ENCODE results near the gene MCF2L2.

- TF ChIP-seq CTCF (IDR thresholded peaks at IDR 0.05; ENCODE audit: poor library complexity, severe bottlenecking): no peak
- no peak for TF ChIP-seq SMC3 (conservative IDR thresholded peaks at IDR 0.05; ENCODE audit: poor library complexity)
- TF ChIP-seq MXI1 (conservative IDR thresholded peaks at IDR 0.05; ENCODE audit: poor library complexity, severe bottlenecking): no peak
- no peak for TF ChIP-seq POLR2AphosphoS5 (IDR thresholded peaks at IDR 0.05)
- no peak for TF ChIP-seq RAD21 (conservative IDR thresholded peaks at IDR 0.05)
- TF ChIP-seq REST (IDR thresholded peaks at IDR 0.05; ENCODE audit: borderline replicate concordance): no peak
- TF ChIP-seq EZH2 (IDR thresholded peaks at IDR 0.05; ENCODE audit: borderline replicate concordance, insufficient read depth, low read length, poor library complexity, severe bottlenecking): no peak
- TF ChIP-seq EP300 (conservative IDR thresholded peaks at IDR 0.05; ENCODE audit: poor library complexity, severe bottlenecking): no peak
- TF ChIP-seq TAF1 (IDR thresholded peaks at IDR 0.05; ENCODE audit: low read depth): no peak
These were observed 296.7 kb downstream of the MCF2L2 start for GRCh38 chr3:183131735-183132134.
